RWPE1 (cell line): Measurements from ENCODE around the gene HEXIM2.

Experiments
- CTCF ChIA-PET: fragments of 350-600 bp; sonication (Branson Sonifier 250); formaldehyde crosslinking; extraction: SDS; loops from one replicate; lab custom pipeline; 2021; lab: Yijun Ruan, JAX
- POLR2A ChIA-PET: fragments of 400-600 bp; formaldehyde crosslinking; extraction: SDS; loops from one replicate; lab custom pipeline; 2020; ENCODE audit warnings: antibody characterized with exemption; ENCODE audit not compliant: low non-redundant PET; lab: Yijun Ruan, JAX
- DNase-seq: peaks from one replicate; pipeline ENCODE4 v3.0.0; 2012; ENCODE audit warnings: low spot score
- H3K27ac ChIP-seq: fragments of 450-650 bp; 2 replicates; pipeline ENCODE4 v1.5.1; 2017
- TF ChIP-seq, protein P1 (sequence below): fragments of 450-650 bp; conservative IDR thresholded peaks from 2 replicates; pipeline ENCODE4 v1.5.1; 2017; ENCODE audit warnings: low read depth, mild to moderate bottlenecking

The HEXIM2 gene

DNA sequence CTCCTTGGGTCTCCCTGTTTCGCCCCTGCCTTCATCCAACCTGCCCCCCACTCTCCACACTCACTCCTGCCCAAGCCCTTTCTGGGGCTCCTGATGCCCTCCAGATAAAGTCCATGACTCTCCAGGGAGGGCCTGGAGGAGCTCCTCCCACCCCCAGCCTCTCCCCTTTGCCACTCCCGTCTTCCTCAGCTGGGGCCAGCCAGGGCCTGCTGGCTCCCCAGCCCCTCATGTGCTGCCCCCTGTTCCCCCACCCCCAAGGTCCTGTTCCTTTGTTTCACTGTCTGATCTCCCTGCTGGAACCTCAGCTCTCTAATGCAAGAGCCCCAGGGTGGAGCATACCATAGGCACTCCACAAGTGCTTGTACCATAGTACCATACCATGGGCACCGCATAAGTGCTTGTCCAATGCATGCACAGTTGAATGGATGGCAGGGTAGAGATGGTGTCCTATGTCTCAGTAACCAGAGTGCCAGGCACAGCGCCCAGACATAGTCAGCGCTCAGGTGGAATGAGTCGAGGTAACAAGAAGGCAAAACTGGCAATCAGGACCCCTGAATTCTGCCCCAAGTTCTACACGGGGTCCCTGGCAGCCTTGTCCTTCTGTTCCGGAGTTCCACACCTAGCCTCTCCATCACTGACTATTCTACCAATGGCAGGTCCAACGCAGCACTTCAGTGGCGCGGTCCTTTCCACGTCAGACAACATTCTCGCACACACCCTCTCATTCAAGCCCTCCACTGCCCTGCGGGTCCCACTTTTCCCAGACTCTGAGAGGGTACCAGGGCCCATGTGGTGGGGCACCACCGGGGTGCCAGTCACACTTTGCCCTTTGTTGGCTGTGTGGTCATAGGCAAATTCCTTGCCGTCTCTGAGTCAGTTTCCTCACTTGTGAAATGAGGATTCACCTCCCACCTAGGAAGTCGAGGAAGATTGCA is 30.7 kb upstream of the HEXIM2 start:
- TF ChIP-seq, protein P1, sequence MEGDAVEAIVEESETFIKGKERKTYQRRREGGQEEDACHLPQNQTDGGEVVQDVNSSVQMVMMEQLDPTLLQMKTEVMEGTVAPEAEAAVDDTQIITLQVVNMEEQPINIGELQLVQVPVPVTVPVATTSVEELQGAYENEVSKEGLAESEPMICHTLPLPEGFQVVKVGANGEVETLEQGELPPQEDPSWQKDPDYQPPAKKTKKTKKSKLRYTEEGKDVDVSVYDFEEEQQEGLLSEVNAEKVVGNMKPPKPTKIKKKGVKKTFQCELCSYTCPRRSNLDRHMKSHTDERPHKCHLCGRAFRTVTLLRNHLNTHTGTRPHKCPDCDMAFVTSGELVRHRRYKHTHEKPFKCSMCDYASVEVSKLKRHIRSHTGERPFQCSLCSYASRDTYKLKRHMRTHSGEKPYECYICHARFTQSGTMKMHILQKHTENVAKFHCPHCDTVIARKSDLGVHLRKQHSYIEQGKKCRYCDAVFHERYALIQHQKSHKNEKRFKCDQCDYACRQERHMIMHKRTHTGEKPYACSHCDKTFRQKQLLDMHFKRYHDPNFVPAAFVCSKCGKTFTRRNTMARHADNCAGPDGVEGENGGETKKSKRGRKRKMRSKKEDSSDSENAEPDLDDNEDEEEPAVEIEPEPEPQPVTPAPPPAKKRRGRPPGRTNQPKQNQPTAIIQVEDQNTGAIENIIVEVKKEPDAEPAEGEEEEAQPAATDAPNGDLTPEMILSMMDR, result no peak
- ChIA-PET POLR2A (no interaction called here), CTCF (interaction anchor here (0.6 to 2.3 kb wide), 9 partner anchors 9 to 356 kb away, joined by 3 to 11 read pairs (median 5); no protein-coding TSS in a partner anchor)
- no peak for DNase-seq
- peak overlapping the region; percentile 100 for H3K27ac ChIP-seq

DNA sequence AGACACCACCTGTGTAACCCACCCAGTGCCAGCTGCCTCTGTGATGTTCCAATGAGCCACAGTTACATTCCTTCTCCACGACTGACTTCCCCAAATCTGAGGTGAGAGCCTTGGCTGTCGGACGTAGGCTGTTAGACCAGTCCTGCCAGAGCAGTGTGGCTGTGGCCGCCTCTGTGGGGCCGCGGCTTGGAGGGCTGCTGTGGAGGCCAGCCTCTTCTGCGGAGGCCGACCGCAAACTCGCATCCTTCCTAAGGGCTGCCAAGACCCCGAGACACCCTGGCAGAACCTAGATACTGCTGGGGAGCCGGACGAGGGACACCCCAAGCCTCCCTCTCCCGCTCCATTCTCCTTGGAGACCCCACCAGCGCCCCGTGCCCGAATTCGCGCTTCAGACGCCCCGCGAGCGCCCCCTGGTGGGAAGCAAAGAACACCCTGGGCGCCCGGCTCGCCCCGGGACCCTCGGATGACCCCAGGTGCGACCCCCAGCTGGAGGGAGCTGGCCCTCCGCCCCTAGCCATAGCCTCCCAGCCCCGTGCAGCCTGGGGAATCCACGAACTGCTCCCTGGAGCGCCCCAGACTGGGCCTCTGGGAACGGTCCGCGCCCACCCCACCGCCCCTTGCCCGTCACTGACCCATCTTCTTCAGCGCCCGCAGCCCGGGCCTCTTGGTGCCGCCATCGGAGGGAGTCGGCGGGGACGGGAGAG is 29.9 kb upstream of the HEXIM2 start:
- ChIA-PET CTCF (interaction anchor here (0.6 to 2.3 kb wide), 13 partner anchors 10 to 357 kb away, joined by 3 to 11 read pairs (median 4); partner anchors contain the start of gene HEXIM1), POLR2A (no interaction called here)
- H3K27ac ChIP-seq, result peak overlapping the region; percentile 100
- TF ChIP-seq, protein P1, result peak; percentile 94
- no peak for DNase-seq

GRCh38 chr17:45132320-45132571 is 29.4 kb upstream of the HEXIM2 start, which contains the start of gene PLCD3:
TSS of gene PLCD3 (minus strand) at chr17:45132515. CDS start at chr17:45132410, 105 bp downstream.
- TF ChIP-seq, protein P1, result no peak
- DNase-seq, result no peak
- ChIA-PET CTCF (interaction anchor here (0.6 to 2.3 kb wide), 13 partner anchors 12 to 301 kb away, joined by 3 to 11 read pairs (median 3); partner anchors contain the start of gene HEXIM1), POLR2A (no interaction called here)
- peak within 1 kb of the TSS; percentile 100 for H3K27ac ChIP-seq

DNA sequence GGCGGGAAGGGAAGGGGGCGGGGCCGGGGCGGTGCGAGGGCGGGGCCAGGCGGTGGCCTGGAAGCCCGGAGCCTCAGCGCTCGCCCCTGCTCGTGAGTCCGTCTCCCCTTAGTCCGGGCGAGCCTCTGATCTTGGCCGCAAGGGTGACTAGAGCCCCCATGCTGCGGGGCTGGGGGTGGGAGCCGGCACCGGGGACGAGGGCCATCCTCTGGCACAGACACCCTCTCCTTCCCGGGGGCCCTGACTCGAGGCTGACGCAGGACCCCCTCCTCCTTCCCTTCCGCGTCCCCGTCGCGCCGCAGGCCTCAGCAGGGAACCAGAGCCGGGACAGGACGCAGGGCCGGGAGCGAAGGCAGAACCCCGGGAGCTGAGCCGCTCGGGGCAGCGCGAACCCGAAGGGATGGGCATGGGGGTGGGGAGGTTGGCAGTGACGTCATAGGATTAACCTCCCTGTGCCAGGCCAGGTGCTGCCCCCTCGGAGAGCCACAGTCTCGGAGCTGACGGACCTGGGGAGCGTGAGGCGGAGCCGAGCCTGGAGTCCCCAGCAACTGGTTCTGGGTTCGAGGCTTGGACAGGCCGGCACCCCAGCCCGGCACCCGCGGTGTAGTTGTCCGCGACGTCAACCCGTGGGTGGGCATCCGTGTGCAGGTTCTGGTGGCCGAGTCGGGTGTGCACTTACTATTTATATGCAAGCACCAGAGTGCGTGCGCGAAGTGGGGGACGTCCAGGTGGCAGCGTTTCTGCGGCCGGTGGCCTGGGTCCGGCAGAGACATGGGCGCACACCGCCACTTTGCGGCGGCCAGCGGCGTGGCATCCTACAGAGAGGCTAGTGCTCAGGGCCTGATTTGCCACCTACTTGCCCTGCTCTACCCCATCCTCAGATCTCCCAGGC is 28.9 kb upstream of the HEXIM2 start:
- TF ChIP-seq, protein P1, result peak; percentile 88
- peak; percentile 86 for DNase-seq
- ChIA-PET CTCF (interaction anchor here (0.6 to 2.3 kb wide), 20 partner anchors 13 to 301 kb away, joined by 3 to 11 read pairs (median 3); partner anchors contain the start of gene HEXIM1), POLR2A (interaction anchor here (0.5 to 0.7 kb wide), 4 partner anchors 12 to 215 kb away, joined by 4 to 8 read pairs (median 6); partner anchors contain the start of gene HEXIM2)
- H3K27ac ChIP-seq, result peak overlapping the region; percentile 100

- ChIA-PET POLR2A (interaction anchor here (0.6 to 1.7 kb wide), 7 partner anchors 8 to 222 kb away, joined by 3 to 15 read pairs (median 4); partner anchors contain the start of gene HEXIM1), CTCF (interaction anchor here (0.6 to 2.8 kb wide), 46 partner anchors 8 to 731 kb away, joined by 3 to 65 read pairs (median 4); partner anchors contain the start of genes DCAKD, HEXIM1 and HEXIM2)
- peak within 1 kb of the TSS; percentile 59 for H3K27ac ChIP-seq
- TF ChIP-seq, protein P1, result peak; percentile 99
- DNase-seq, result peak; percentile 98
These were observed 26.3 kb upstream of the HEXIM2 start, which contains the start of gene ACBD4 for GRCh38 chr17:45135192-45135977. TSS of gene ACBD4 (plus strand) at chr17:45135687. CDS start at chr17:45136145, 458 bp downstream.
